Sigmoid colon (tissue), 4 donors: ENCODE results near the gene ATXN1.

Experiments used
- EP300 ChIP-seq, 4 donors: sonication (generic); formaldehyde crosslinking; IDR thresholded peaks; one replicate each; pipeline ENCODE4 v1.6.1; 2017; ENCODE audit warnings: antibody characterized with exemption in 4 of 4
- TF ChIP-seq, protein P1 (sequence below), 4 experiments: fragments of 450-650 bp in 3 of 4; fragments of 200-600 bp in 1 of 4; IDR thresholded peaks; one replicate each; pipeline ENCODE4 v1.5.1; 2016 to 2019; ENCODE audit warnings: antibody characterized with exemption in 4 of 4, mild to moderate bottlenecking in 3 of 4, moderate library complexity in 2 of 4

DNA sequence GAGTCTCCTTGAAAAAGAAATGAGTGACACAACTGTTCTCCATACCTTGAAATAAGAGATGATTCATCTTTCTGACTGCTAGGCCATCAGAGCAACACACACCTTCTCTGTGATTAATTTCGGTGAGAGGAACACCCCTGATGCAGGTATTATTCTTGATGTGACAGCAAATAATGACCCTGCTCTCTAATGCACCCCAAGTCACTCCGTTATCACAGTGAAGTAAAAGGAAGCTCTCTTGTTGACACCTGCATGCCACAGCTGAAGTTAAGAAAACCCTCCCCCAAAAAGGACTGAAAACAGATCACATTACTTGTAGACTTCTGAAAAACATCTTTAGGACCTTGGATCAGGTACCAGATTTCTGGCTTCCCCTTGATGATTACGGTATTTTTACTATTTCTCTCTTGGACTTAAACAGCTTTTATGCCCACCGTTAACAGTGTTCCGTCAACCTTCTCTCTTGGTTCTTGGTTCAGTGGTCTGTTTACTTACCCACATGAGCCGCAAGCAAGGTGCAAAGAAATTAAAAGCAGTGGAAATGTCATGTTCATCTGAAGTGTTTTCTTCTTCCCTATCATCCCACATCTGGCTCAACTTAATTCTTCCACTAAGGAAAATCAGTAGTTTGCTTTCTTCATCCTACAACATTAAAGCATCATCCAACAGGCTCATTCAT is 273.1 kb downstream of the ATXN1 start:
- TF ChIP-seq, protein P1, sequence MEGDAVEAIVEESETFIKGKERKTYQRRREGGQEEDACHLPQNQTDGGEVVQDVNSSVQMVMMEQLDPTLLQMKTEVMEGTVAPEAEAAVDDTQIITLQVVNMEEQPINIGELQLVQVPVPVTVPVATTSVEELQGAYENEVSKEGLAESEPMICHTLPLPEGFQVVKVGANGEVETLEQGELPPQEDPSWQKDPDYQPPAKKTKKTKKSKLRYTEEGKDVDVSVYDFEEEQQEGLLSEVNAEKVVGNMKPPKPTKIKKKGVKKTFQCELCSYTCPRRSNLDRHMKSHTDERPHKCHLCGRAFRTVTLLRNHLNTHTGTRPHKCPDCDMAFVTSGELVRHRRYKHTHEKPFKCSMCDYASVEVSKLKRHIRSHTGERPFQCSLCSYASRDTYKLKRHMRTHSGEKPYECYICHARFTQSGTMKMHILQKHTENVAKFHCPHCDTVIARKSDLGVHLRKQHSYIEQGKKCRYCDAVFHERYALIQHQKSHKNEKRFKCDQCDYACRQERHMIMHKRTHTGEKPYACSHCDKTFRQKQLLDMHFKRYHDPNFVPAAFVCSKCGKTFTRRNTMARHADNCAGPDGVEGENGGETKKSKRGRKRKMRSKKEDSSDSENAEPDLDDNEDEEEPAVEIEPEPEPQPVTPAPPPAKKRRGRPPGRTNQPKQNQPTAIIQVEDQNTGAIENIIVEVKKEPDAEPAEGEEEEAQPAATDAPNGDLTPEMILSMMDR (IDR thresholded peaks at IDR 0.05): no peak
- no peak for TF ChIP-seq EP300 (IDR thresholded peaks at IDR 0.05)
